Uterus (tissue), 4 donors: ENCODE measurements around the gene TLE1. TPM values are rescaled to one million over a fixed set of nuclear protein-coding genes. Genes with fewer than 3 reads are reported as not detected.

Experiments
- DNase-seq, 2 donors: peaks; one replicate each; pipeline ENCODE4 v3.0.0-alpha.2; 2019 to 2020
- H3K27ac ChIP-seq, 2 donors: fragments of 200-600 bp; sonication (generic); 1 replicate in 1 of 2; 2 replicates in 1 of 2; pipeline ENCODE4 v1.5.1; 2016 to 2018
- H3K27me3 ChIP-seq, 2 donors: fragments of 200-600 bp; sonication (generic); one replicate each; pipeline ENCODE4 v1.5.1; 2018 to 2019; ENCODE audit warnings: control low read depth in 1 of 2
- H3K36me3 ChIP-seq, 2 donors: fragments of 200-600 bp; sonication (generic); one replicate each; pipeline ENCODE4 v1.5.1; 2019; ENCODE audit warnings: control low read depth in 1 of 2
- H3K4me1 ChIP-seq, 2 donors: fragments of 200-600 bp; sonication (generic); one replicate each; pipeline ENCODE4 v1.5.1; 2018 to 2019; ENCODE audit warnings: control low read depth in 1 of 2
- H3K4me3 ChIP-seq, 2 donors: fragments of 200-600 bp; sonication (generic); 1 replicate in 1 of 2; 2 replicates in 1 of 2; pipeline ENCODE4 v1.5.1; 2018 to 2019; ENCODE audit warnings: mild to moderate bottlenecking in 1 of 2
- H3K9me3 ChIP-seq, 2 donors: fragments of 200-600 bp; sonication (generic); one replicate each; pipeline ENCODE4 v1.5.1; 2019; ENCODE audit warnings: control low read depth in 1 of 2
- CTCF ChIP-seq, 4 experiments: fragments of 200-600 bp in 2 of 4; fragments of 450-650 bp in 2 of 4; sonication (generic) in 2 of 4; IDR thresholded peaks; one replicate each; pipeline ENCODE4 v1.5.1; 2016 to 2019; ENCODE audit warnings: antibody characterized with exemption in 4 of 4, mild to moderate bottlenecking in 2 of 4, moderate library complexity in 1 of 4
- POLR2A ChIP-seq, 2 donors: fragments of 450-650 bp; IDR thresholded peaks; one replicate each; pipeline ENCODE4 v1.6.1; 2016; ENCODE audit warnings: antibody characterized with exemption in 2 of 2, mild to moderate bottlenecking in 1 of 2, moderate library complexity in 1 of 2
- intact Hi-C: fragments of 100-400 bp; cut with DNase I; formaldehyde crosslinking; loops from one replicate; pipeline ENCODE4 v1.15.1; 2023; ENCODE audit warnings: low total_unique reads
- total RNA-seq, 4 donors: library from RNA; depleted of rRNA in 3 of 4; stranded (reverse); fragments of >200 nt in 3 of 4; gene quantifications; one replicate each; pipeline versions ENCODE4 v1.1.0 to v1.2.4, GENCODE V29; 2014 to 2023
- donor health status: DM: yes; HTN: yes; CAD: no.

TLE1 gene
- total RNA-seq, 4 donors from 2014 or later, result 31.0 to 124 (median 62.6) TPM

GRCh38 chr9:81635521-81636254, 53.7 kb downstream of the TLE1 start:
- no peaks in the 10 kb centered on the region for H3K27me3 ChIP-seq
- H3K9me3 ChIP-seq, result no peaks in the 10 kb centered on the region
- H3K4me3 ChIP-seq, result no peak overlapping the region
- no peaks in the 10 kb centered on the region for H3K36me3 ChIP-seq
- H3K27ac ChIP-seq, result no peak overlapping the region
- no peak for DNase-seq
- H3K4me1 ChIP-seq, result no peaks in the 10 kb centered on the region
- intact Hi-C loops, result no loop called here
- TF ChIP-seq POLR2A (IDR thresholded peaks at IDR 0.05) (no peak), CTCF (IDR thresholded peaks at IDR 0.05) (no peak)

DNA sequence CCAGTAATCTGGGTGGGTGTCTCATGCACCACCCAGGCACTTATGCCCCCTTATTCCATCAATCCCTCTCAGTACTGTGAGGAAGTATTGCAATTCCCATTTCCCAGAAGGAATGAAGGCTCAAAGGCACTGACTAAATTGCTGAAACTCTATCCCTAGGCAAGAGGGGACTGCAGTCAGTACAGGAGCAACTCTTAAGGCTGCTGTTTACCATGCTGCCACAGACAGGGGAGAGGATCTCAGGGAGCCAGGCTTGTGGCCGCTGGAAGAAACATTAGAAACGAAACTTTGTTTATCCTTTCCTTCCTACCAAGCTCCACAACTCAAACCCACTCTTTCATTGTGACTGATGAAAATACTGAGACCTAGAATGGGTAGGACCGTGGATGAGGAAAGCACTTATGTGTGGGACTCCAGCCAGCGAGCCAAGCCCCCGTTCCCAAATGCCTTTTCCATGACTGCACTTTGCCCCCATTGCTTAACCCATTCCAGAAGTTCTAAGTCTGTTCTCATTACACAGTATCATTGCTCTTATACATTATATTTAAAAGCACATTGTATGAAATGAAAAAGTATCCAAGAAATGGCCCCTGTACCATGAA, 54.3 kb downstream of the TLE1 start:
- TF ChIP-seq CTCF (IDR thresholded peaks at IDR 0.05), result no peak
- TF ChIP-seq POLR2A (IDR thresholded peaks at IDR 0.05), result no peak
- no peak overlapping the region for H3K27ac ChIP-seq
- H3K4me3 ChIP-seq, result no peak overlapping the region
- intact Hi-C loops, result no loop called here
- no peaks in the 10 kb centered on the region for H3K9me3 ChIP-seq
- H3K27me3 ChIP-seq, result no peaks in the 10 kb centered on the region
- no peaks in the 10 kb centered on the region for H3K4me1 ChIP-seq
- no peak for DNase-seq
- no peaks in the 10 kb centered on the region for H3K36me3 ChIP-seq

GRCh38 chr9:81633952-81634854, 55.1 kb downstream of the TLE1 start:
- intact Hi-C loops, result no loop called here
- Histone ChIP-seq H3K36me3 (no peaks in the 10 kb centered on the region), H3K4me3 (no peak overlapping the region), H3K27me3 (no peaks in the 10 kb centered on the region), H3K4me1 (no peaks in the 10 kb centered on the region), H3K27ac (peak overlapping the region; percentile 31 to 40), H3K9me3 (no peaks in the 10 kb centered on the region)
- DNase-seq, result no peak
- TF ChIP-seq POLR2A (IDR thresholded peaks at IDR 0.05), result no peak
- TF ChIP-seq CTCF (IDR thresholded peaks at IDR 0.05), result no peak

GRCh38 chr9:81632599-81632998, 56.7 kb downstream of the TLE1 start:
- H3K4me3 ChIP-seq, result no peak overlapping the region
- no peak for DNase-seq
- no peaks in the 10 kb centered on the region for H3K9me3 ChIP-seq
- H3K4me1 ChIP-seq, result no peaks in the 10 kb centered on the region
- no peak for TF ChIP-seq POLR2A (IDR thresholded peaks at IDR 0.05)
- TF ChIP-seq CTCF (IDR thresholded peaks at IDR 0.05), result no peak
- H3K27me3 ChIP-seq, result no peaks in the 10 kb centered on the region
- no peaks in the 10 kb centered on the region for H3K36me3 ChIP-seq
- no peak overlapping the region for H3K27ac ChIP-seq
- intact Hi-C loops, result no loop called here
